Measurements from ENCODE around the gene ZNF474.

ZNF474 gene

GRCh38 chr5:122118356-122118948, 10.9 kb upstream of the ZNF474 start:
- DNase-seq (ENCODE audit: low read depth) = no peak

- no peak for DNase-seq (ENCODE audit: low read depth)
These were observed 10.1 kb upstream of the ZNF474 start for GRCh38 chr5:122119205-122119604.

- DNase-seq (ENCODE audit: low read depth) = no peak
These were observed 8.9 kb upstream of the ZNF474 start for GRCh38 chr5:122120493-122120892.

- DNase-seq (ENCODE audit: low read depth) = no peak
These were observed 8.4 kb upstream of the ZNF474 start for GRCh38 chr5:122120957-122121356.

GRCh38 chr5:122121479-122122465, 7.6 kb upstream of the ZNF474 start:
- DNase-seq (ENCODE audit: low read depth) = no peak

- DNase-seq (ENCODE audit: low read depth) = no peak
These were observed 4.6 kb upstream of the ZNF474 start for GRCh38 chr5:122124766-122125165.

- DNase-seq (ENCODE audit: low read depth) = no peak
These were observed 3.1 kb upstream of the ZNF474 start for GRCh38 chr5:122126177-122126755.

- DNase-seq (ENCODE audit: low read depth) = no peak
These were observed 2.5 kb upstream of the ZNF474 start for GRCh38 chr5:122126756-122127321.

GRCh38 chr5:122130152-122130551, 806 bp downstream of the ZNF474 start:
- no peak for DNase-seq (ENCODE audit: low read depth)

GRCh38 chr5:122137702-122138101, 8.4 kb downstream of the ZNF474 start:
- DNase-seq (ENCODE audit: low read depth) = no peak

GRCh38 chr5:122138356-122138755, 9.0 kb downstream of the ZNF474 start:
- no peak for DNase-seq (ENCODE audit: low read depth)

GRCh38 chr5:122140900-122141299, 11.6 kb downstream of the ZNF474 start:
- no peak for DNase-seq (ENCODE audit: low read depth)

GRCh38 chr5:122141751-122142150, 12.4 kb downstream of the ZNF474 start:
- no peak for DNase-seq (ENCODE audit: low read depth)

- DNase-seq (ENCODE audit: low read depth) = no peak
These were observed 13.3 kb downstream of the ZNF474 start for GRCh38 chr5:122142480-122143164.

- DNase-seq (ENCODE audit: low read depth) = no peak
These were observed 14.9 kb downstream of the ZNF474 start for GRCh38 chr5:122144236-122144635.

- no peak for DNase-seq (ENCODE audit: low read depth)
These were observed 16.6 kb downstream of the ZNF474 start for GRCh38 chr5:122145906-122146305.

- no peak for DNase-seq (ENCODE audit: low read depth)
These were observed 20.2 kb downstream of the ZNF474 start for GRCh38 chr5:122149321-122150090.

- no peak for DNase-seq (ENCODE audit: low read depth)
These were observed 20.9 kb downstream of the ZNF474 start for GRCh38 chr5:122150215-122150614.

- DNase-seq (ENCODE audit: low read depth) = no peak
These were observed 22.3 kb downstream of the ZNF474 start for GRCh38 chr5:122151640-122152039.

GRCh38 chr5:122152266-122152900, 23.0 kb downstream of the ZNF474 start:
- no peak for DNase-seq (ENCODE audit: low read depth)

- no peak for DNase-seq (ENCODE audit: low read depth)
These were observed 23.9 kb downstream of the ZNF474 start for GRCh38 chr5:122153230-122153629.

All from stimulated activated CD8-positive, alpha-beta memory T cell treated with anti-CD3 and anti-CD28 coated beads, Interleukin-4, amount 100 ng/mL, for 24 hours (primary cell).